ENCODE data around the gene ZYX.

DNA sequence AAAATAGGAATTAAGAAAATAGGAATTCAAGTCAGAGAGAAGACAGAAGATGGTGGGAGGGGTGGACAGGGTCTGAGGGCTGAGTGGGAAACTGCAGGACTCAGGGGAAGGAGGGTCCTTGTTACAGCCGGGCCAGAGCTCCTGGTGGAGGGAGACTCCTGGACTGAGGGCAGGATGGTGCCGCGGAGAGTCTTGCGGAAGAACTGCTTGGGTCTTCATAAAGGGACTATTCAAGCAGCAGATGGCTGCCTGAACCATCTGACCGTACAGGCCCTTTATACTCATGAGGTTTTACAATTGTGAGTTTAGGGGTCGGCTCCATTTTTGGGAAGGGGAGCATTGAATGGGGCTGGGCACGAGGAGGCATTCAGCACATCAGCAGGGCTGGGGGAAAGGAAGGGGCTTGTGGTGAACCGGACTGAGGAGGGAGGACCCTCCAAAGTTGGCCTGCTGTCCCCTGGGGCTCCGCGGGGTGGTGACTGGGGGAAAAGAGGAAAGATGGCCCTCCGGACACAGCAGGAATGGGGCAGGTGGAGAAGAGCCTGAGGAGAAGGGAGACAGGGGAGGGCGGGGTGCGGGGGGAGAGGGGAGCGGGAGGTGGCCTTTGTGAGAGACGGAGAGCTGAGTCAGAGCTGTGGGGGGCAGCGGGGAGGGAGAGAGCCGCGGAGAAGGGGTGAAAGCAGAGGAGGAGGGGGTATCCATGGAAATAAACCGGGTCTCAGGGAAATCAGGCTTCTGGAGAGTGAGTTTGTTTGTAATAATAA lies 20.2 kb upstream of the ZYX start:
- TF ChIP-seq POLR2AphosphoS5 (IDR thresholded peaks at IDR 0.05) = no peak
- no peak for TF ChIP-seq EP300 (IDR thresholded peaks at IDR 0.05)

All from gastroesophageal sphincter (tissue), 2 donors.